ENCODE data around the gene KANSL3. TPM values are rescaled to one million over a fixed set of nuclear protein-coding genes. Genes with fewer than 3 reads are reported as not detected.
"Not testable (repeated sequence)": the region's sequence is repeated elsewhere in the genome, so short reads cannot be mapped to it uniquely, and the experiment has no call there.

Gene KANSL3
- total RNA-seq, 1 donor from 2014 or later = 45.8 TPM

GRCh38 chr2:96665717-96666116 lies 27.6 kb upstream of the KANSL3 start:
- H3K36me3 Mint-ChIP-seq (ENCODE audit: low read depth); DNase-seq (ENCODE audit: low spot score); H3K4me3 Mint-ChIP-seq (ENCODE audit: low read depth); intact Hi-C loops (cut with micrococcal nuclease); H3K27ac Mint-ChIP-seq; H3K9me3 Mint-ChIP-seq; H3K27me3 Mint-ChIP-seq (ENCODE audit: low read depth); H3K4me1 Mint-ChIP-seq (ENCODE audit: low read depth): not testable (repeated sequence)

- Mint-ChIP-seq H3K36me3 (ENCODE audit: low read depth) (no peaks in the 10 kb centered on the region), H3K27me3 (ENCODE audit: low read depth) (no peaks in the 10 kb centered on the region), H3K4me1 (ENCODE audit: low read depth) (no peaks in the 10 kb centered on the region), H3K9me3 (no peaks in the 10 kb centered on the region), H3K27ac (no peak overlapping the region), H3K4me3 (ENCODE audit: low read depth) (no peak overlapping the region)
- no peak for DNase-seq (ENCODE audit: low spot score)
- intact Hi-C loops (cut with micrococcal nuclease) = no loop called here
Measured at GRCh38 chr2:96665083-96665569, 27.0 kb upstream of the KANSL3 start.

GRCh38 chr2:96664366-96664925 lies 26.3 kb upstream of the KANSL3 start:
- no peak overlapping the region for H3K27ac Mint-ChIP-seq
- no peaks in the 10 kb centered on the region for H3K27me3 Mint-ChIP-seq (ENCODE audit: low read depth)
- H3K4me3 Mint-ChIP-seq (ENCODE audit: low read depth) = no peak overlapping the region
- no peaks in the 10 kb centered on the region for H3K36me3 Mint-ChIP-seq (ENCODE audit: low read depth)
- intact Hi-C loops (cut with micrococcal nuclease) = no loop called here
- no peaks in the 10 kb centered on the region for H3K4me1 Mint-ChIP-seq (ENCODE audit: low read depth)
- H3K9me3 Mint-ChIP-seq = no peaks in the 10 kb centered on the region
- DNase-seq (ENCODE audit: low spot score) = no peak

- no peaks in the 10 kb centered on the region for H3K27me3 Mint-ChIP-seq (ENCODE audit: low read depth)
- no peaks in the 10 kb centered on the region for H3K36me3 Mint-ChIP-seq (ENCODE audit: low read depth)
- DNase-seq (ENCODE audit: low spot score) = no peak
- no peak overlapping the region for H3K4me3 Mint-ChIP-seq (ENCODE audit: low read depth)
- H3K27ac Mint-ChIP-seq = no peak overlapping the region
- intact Hi-C loops (cut with micrococcal nuclease) = no loop called here
- H3K9me3 Mint-ChIP-seq = no peaks in the 10 kb centered on the region
- no peaks in the 10 kb centered on the region for H3K4me1 Mint-ChIP-seq (ENCODE audit: low read depth)
Measured at GRCh38 chr2:96663829-96664228, 25.7 kb upstream of the KANSL3 start.

GRCh38 chr2:96663177-96663576 lies 25.1 kb upstream of the KANSL3 start:
- H3K4me1 Mint-ChIP-seq (ENCODE audit: low read depth) = no peaks in the 10 kb centered on the region
- no peaks in the 10 kb centered on the region for H3K9me3 Mint-ChIP-seq
- no peak overlapping the region for H3K4me3 Mint-ChIP-seq (ENCODE audit: low read depth)
- peaks cover 1% of the 10 kb centered on the region for H3K27me3 Mint-ChIP-seq (ENCODE audit: low read depth)
- intact Hi-C loops (cut with micrococcal nuclease) = no loop called here
- H3K36me3 Mint-ChIP-seq (ENCODE audit: low read depth) = no peaks in the 10 kb centered on the region
- no peak overlapping the region for H3K27ac Mint-ChIP-seq
- no peak for DNase-seq (ENCODE audit: low spot score)

- Mint-ChIP-seq H3K27ac (no peak overlapping the region), H3K4me3 (ENCODE audit: low read depth) (no peak overlapping the region), H3K9me3 (no peaks in the 10 kb centered on the region), H3K36me3 (ENCODE audit: low read depth) (no peaks in the 10 kb centered on the region), H3K4me1 (ENCODE audit: low read depth) (no peaks in the 10 kb centered on the region), H3K27me3 (ENCODE audit: low read depth) (peaks cover 3% of the 10 kb centered on the region)
- intact Hi-C loops (cut with micrococcal nuclease) = no loop called here
- no peak for DNase-seq (ENCODE audit: low spot score)
Measured at GRCh38 chr2:96662360-96662759, 24.2 kb upstream of the KANSL3 start.

GRCh38 chr2:96661324-96661723 lies 23.2 kb upstream of the KANSL3 start:
- H3K9me3 Mint-ChIP-seq = no peaks in the 10 kb centered on the region
- no peak overlapping the region for H3K27ac Mint-ChIP-seq
- no peaks in the 10 kb centered on the region for H3K36me3 Mint-ChIP-seq (ENCODE audit: low read depth)

GRCh38 chr2:96656540-96656939 lies 18.4 kb upstream of the KANSL3 start:
- Mint-ChIP-seq H3K4me3 (ENCODE audit: low read depth) (no peak overlapping the region), H3K27me3 (ENCODE audit: low read depth) (peaks cover 9% of the 10 kb centered on the region), H3K4me1 (ENCODE audit: low read depth) (no peaks in the 10 kb centered on the region), H3K36me3 (ENCODE audit: low read depth) (no peaks in the 10 kb centered on the region), H3K27ac (no peak overlapping the region), H3K9me3 (no peaks in the 10 kb centered on the region)
- intact Hi-C loops (cut with micrococcal nuclease) = no loop called here
- no peak for DNase-seq (ENCODE audit: low spot score)

More at GRCh38 chr2:96661324-96661723, 23.2 kb upstream of the KANSL3 start:
- peaks cover 4% of the 10 kb centered on the region for H3K27me3 Mint-ChIP-seq (ENCODE audit: low read depth)
- H3K4me3 Mint-ChIP-seq (ENCODE audit: low read depth) = no peak overlapping the region
- no peaks in the 10 kb centered on the region for H3K4me1 Mint-ChIP-seq (ENCODE audit: low read depth)
- no peak for DNase-seq (ENCODE audit: low spot score)
- intact Hi-C loops (cut with micrococcal nuclease) = no loop called here

GRCh38 chr2:96655526-96655925 lies 17.4 kb upstream of the KANSL3 start:
- H3K9me3 Mint-ChIP-seq = no peaks in the 10 kb centered on the region
- DNase-seq (ENCODE audit: low spot score) = no peak
- no peaks in the 10 kb centered on the region for H3K4me1 Mint-ChIP-seq (ENCODE audit: low read depth)
- no peak overlapping the region for H3K4me3 Mint-ChIP-seq (ENCODE audit: low read depth)
- intact Hi-C loops (cut with micrococcal nuclease) = no loop called here
- no peaks in the 10 kb centered on the region for H3K36me3 Mint-ChIP-seq (ENCODE audit: low read depth)
- peaks cover 9% of the 10 kb centered on the region for H3K27me3 Mint-ChIP-seq (ENCODE audit: low read depth)
- H3K27ac Mint-ChIP-seq = no peak overlapping the region

GRCh38 chr2:96654791-96655190 lies 16.7 kb upstream of the KANSL3 start:
- H3K4me3 Mint-ChIP-seq (ENCODE audit: low read depth); intact Hi-C loops (cut with micrococcal nuclease); H3K36me3 Mint-ChIP-seq (ENCODE audit: low read depth); H3K9me3 Mint-ChIP-seq; DNase-seq (ENCODE audit: low spot score); H3K27ac Mint-ChIP-seq; H3K4me1 Mint-ChIP-seq (ENCODE audit: low read depth); H3K27me3 Mint-ChIP-seq (ENCODE audit: low read depth): not testable (repeated sequence)

GRCh38 chr2:96651793-96652192 lies 13.7 kb upstream of the KANSL3 start:
- DNase-seq (ENCODE audit: low spot score) = no peak
- Mint-ChIP-seq H3K27ac (no peak overlapping the region), H3K4me3 (ENCODE audit: low read depth) (no peak overlapping the region), H3K4me1 (ENCODE audit: low read depth) (no peaks in the 10 kb centered on the region), H3K36me3 (ENCODE audit: low read depth) (no peaks in the 10 kb centered on the region), H3K27me3 (ENCODE audit: low read depth) (peaks cover 5% of the 10 kb centered on the region), H3K9me3 (no peaks in the 10 kb centered on the region)
- intact Hi-C loops (cut with micrococcal nuclease) = no loop called here

GRCh38 chr2:96649342-96649741 lies 11.2 kb upstream of the KANSL3 start:
- no peak for DNase-seq (ENCODE audit: low spot score)
- H3K9me3 Mint-ChIP-seq = no peaks in the 10 kb centered on the region
- H3K36me3 Mint-ChIP-seq (ENCODE audit: low read depth) = no peaks in the 10 kb centered on the region
- H3K27ac Mint-ChIP-seq = no peak overlapping the region
- H3K4me1 Mint-ChIP-seq (ENCODE audit: low read depth) = no peaks in the 10 kb centered on the region
- H3K27me3 Mint-ChIP-seq (ENCODE audit: low read depth) = no peaks in the 10 kb centered on the region
- intact Hi-C loops (cut with micrococcal nuclease) = no loop called here
- no peak overlapping the region for H3K4me3 Mint-ChIP-seq (ENCODE audit: low read depth)

GRCh38 chr2:96648306-96648930 lies 10.3 kb upstream of the KANSL3 start:
- no peaks in the 10 kb centered on the region for H3K27me3 Mint-ChIP-seq (ENCODE audit: low read depth)
- H3K4me1 Mint-ChIP-seq (ENCODE audit: low read depth) = no peaks in the 10 kb centered on the region
- H3K36me3 Mint-ChIP-seq (ENCODE audit: low read depth) = no peaks in the 10 kb centered on the region
- no peak for DNase-seq (ENCODE audit: low spot score)
- H3K4me3 Mint-ChIP-seq (ENCODE audit: low read depth) = no peak overlapping the region
- no peaks in the 10 kb centered on the region for H3K9me3 Mint-ChIP-seq
- no peak overlapping the region for H3K27ac Mint-ChIP-seq
- intact Hi-C loops (cut with micrococcal nuclease) = no loop called here

Data from activated T-helper 2 cell treated with anti-CD3 and anti-CD28 coated beads, Interferon-gamma antibody, Interleukin-2, Interleukin-4, amounts not matched to agents 10 μg/mL and 5 μg/mL and 100 μg/mL, durations not matched to agents 14 hours and 24 hours and 36 hours (primary cell).